ENCODE results near the gene TSPAN4. TPM values are rescaled to one million over a fixed set of nuclear protein-coding genes. Genes with fewer than 3 reads are reported as not detected.
A peak's percentile ranks its signal among the peaks of the same experiment; 100 is the strongest.

Gene TSPAN4
- total RNA-seq, 1 experiment from 2014 or later, result 150 TPM

GRCh38 chr11:841981-842369, 677 bp upstream of the TSPAN4 start:
- DNase-seq (ENCODE audit: low read depth, low spot score), result no peak
- in situ Hi-C loops (cut with HindIII; ENCODE audit: low pct_unique_long_range_greater_than_20kb, low sequenced_read_pairs), result no loop called here

GRCh38 chr11:843086-843734, 558 bp downstream of the TSPAN4 start:
- DNase-seq (ENCODE audit: low read depth, low spot score), result no peak
- in situ Hi-C loops (cut with HindIII; ENCODE audit: low pct_unique_long_range_greater_than_20kb, low sequenced_read_pairs), result no loop called here

- peak; percentile 79 for DNase-seq (ENCODE audit: low read depth, low spot score)
- in situ Hi-C loops (cut with HindIII; ENCODE audit: low pct_unique_long_range_greater_than_20kb, low sequenced_read_pairs), result no loop called here
Observed at GRCh38 chr11:843818-844692, 1.4 kb downstream of the TSPAN4 start.

- in situ Hi-C loops (cut with HindIII; ENCODE audit: low pct_unique_long_range_greater_than_20kb, low sequenced_read_pairs), result no loop called here
- DNase-seq (ENCODE audit: low read depth, low spot score), result peak; percentile 92
Observed at GRCh38 chr11:844693-845644, 2.3 kb downstream of the TSPAN4 start.

- no peak for DNase-seq (ENCODE audit: low read depth, low spot score)
- in situ Hi-C loops (cut with HindIII; ENCODE audit: low pct_unique_long_range_greater_than_20kb, low sequenced_read_pairs), result no loop called here
Observed at GRCh38 chr11:845872-846495, 3.3 kb downstream of the TSPAN4 start.

- in situ Hi-C loops (cut with HindIII; ENCODE audit: low pct_unique_long_range_greater_than_20kb, low sequenced_read_pairs), result no loop called here
- no peak for DNase-seq (ENCODE audit: low read depth, low spot score)
Observed at GRCh38 chr11:846496-847098, 3.9 kb downstream of the TSPAN4 start.

- DNase-seq (ENCODE audit: low read depth, low spot score), result no peak
- in situ Hi-C loops (cut with HindIII; ENCODE audit: low pct_unique_long_range_greater_than_20kb, low sequenced_read_pairs), result no loop called here
Observed at GRCh38 chr11:847876-848275, 5.2 kb downstream of the TSPAN4 start.

GRCh38 chr11:848380-848931, 5.8 kb downstream of the TSPAN4 start:
- in situ Hi-C loops (cut with HindIII; ENCODE audit: low pct_unique_long_range_greater_than_20kb, low sequenced_read_pairs), result no loop called here
- DNase-seq (ENCODE audit: low read depth, low spot score), result no peak

- in situ Hi-C loops (cut with HindIII; ENCODE audit: low pct_unique_long_range_greater_than_20kb, low sequenced_read_pairs), result no loop called here
Observed at GRCh38 chr11:849104-849824, 6.6 kb downstream of the TSPAN4 start.

GRCh38 chr11:849951-850774, 7.5 kb downstream of the TSPAN4 start:
- in situ Hi-C loops (cut with HindIII; ENCODE audit: low pct_unique_long_range_greater_than_20kb, low sequenced_read_pairs), result no loop called here
- no peak for DNase-seq (ENCODE audit: low read depth, low spot score)

More at GRCh38 chr11:849104-849824, 6.6 kb downstream of the TSPAN4 start:
- no peak for DNase-seq (ENCODE audit: low read depth, low spot score)

GRCh38 chr11:850775-851763, 8.4 kb downstream of the TSPAN4 start:
- no peak for DNase-seq (ENCODE audit: low read depth, low spot score)
- in situ Hi-C loops (cut with HindIII; ENCODE audit: low pct_unique_long_range_greater_than_20kb, low sequenced_read_pairs), result no loop called here

- in situ Hi-C loops (cut with HindIII; ENCODE audit: low pct_unique_long_range_greater_than_20kb, low sequenced_read_pairs), result no loop called here
- no peak for DNase-seq (ENCODE audit: low read depth, low spot score)
Observed at GRCh38 chr11:852762-853161, 10.1 kb downstream of the TSPAN4 start.

- no peak for DNase-seq (ENCODE audit: low read depth, low spot score)
Observed at GRCh38 chr11:853682-854448, 11.2 kb downstream of the TSPAN4 start.

More at GRCh38 chr11:853682-854448, 11.2 kb downstream of the TSPAN4 start:
- in situ Hi-C loops (cut with HindIII; ENCODE audit: low pct_unique_long_range_greater_than_20kb, low sequenced_read_pairs), result no loop called here
